ENCODE measurements around the gene PET100. TPM values are rescaled to one million over a fixed set of nuclear protein-coding genes. Genes with fewer than 3 reads are reported as not detected.

PET100 gene
- total RNA-seq, 4 donors from 2014 or later = 5.9 to 59.9 (median 6.5) TPM; not detected in 1

DNA sequence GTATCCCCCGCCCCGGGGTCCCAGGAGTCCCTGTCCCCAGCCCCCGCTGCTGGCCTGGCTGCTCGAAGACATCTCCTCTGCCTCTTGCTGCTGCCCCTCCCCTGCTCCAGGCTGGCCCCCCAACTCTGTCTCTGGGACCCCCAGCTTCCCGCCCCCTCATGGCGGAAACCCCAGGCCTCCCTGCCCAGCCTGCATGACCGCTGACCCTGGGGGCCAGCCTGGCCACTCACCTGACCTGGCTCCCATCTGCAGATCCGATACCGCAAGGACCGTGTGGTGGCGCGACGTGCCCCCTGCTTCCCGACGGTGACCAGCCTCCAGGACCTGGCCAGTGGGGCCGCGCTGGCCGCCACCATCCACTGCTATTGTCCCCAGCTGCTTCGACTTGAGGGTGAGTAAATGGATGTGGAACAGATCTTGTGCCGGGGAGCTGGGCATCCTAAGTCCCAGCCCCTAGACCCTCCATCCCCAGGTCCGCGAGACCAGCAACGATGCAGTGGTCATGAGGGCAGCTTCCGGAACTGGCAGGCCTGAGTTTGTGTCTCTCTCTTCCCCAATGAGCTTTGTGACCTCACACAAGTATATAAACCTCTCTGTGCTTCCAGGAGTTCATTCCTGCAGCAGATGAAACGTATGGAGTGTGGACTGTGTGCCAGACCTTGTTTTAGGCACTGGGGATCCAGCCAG is 21.6 kb upstream of the PET100 start:
- no peak for DNase-seq
- Histone ChIP-seq H3K36me3 (no peaks in the 10 kb centered on the region), H3K9me3 (no peaks in the 10 kb centered on the region), H3K27ac (no peak overlapping the region), H3K27me3 (no peaks in the 10 kb centered on the region), H3K4me3 (no peak overlapping the region), H3K4me1 (no peaks in the 10 kb centered on the region)
- intact Hi-C loops (cut with DNase I; ENCODE audit: low total_unique reads) = no loop called here
- TF ChIP-seq POLR2A (IDR thresholded peaks at IDR 0.05) = no peak
- TF ChIP-seq, protein P1, sequence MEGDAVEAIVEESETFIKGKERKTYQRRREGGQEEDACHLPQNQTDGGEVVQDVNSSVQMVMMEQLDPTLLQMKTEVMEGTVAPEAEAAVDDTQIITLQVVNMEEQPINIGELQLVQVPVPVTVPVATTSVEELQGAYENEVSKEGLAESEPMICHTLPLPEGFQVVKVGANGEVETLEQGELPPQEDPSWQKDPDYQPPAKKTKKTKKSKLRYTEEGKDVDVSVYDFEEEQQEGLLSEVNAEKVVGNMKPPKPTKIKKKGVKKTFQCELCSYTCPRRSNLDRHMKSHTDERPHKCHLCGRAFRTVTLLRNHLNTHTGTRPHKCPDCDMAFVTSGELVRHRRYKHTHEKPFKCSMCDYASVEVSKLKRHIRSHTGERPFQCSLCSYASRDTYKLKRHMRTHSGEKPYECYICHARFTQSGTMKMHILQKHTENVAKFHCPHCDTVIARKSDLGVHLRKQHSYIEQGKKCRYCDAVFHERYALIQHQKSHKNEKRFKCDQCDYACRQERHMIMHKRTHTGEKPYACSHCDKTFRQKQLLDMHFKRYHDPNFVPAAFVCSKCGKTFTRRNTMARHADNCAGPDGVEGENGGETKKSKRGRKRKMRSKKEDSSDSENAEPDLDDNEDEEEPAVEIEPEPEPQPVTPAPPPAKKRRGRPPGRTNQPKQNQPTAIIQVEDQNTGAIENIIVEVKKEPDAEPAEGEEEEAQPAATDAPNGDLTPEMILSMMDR (IDR thresholded peaks at IDR 0.05) = no peak

DNA sequence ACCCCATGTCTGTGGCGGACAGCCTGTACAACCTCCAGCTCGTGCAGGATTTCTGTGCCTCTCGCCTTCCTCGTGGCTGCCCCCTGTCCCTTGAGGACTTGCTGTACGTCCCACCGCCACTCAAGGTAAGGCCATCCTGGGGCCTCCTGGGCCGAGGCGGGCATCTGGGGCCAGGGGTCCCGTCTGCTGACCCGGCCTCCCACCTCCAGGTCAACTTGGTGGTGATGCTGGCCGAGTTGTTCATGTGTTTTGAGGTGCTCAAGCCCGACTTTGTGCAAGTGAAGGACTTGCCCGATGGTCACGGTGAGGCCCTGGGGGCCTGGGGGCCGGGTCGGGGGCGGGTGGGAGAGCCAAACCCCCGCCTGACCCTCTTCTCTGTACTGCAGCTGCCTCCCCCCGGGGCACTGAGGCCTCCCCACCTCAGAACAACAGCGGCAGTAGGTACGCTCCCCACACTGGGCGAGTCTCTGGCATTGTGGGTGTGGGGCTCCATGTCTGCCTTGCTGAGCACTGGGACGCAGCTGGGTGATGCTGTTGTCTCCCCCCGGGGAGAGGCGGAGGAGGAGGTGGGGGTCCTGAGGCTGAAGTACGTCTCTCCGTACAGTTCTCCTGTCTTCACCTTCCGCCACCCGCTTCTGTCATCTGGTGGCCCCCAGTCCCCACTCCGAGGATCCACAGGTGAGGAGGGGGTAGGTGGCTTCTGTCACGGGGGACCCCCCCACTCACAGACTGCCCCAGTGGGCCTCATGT is 18.9 kb upstream of the PET100 start:
- H3K36me3 ChIP-seq = no peaks in the 10 kb centered on the region
- TF ChIP-seq POLR2A (IDR thresholded peaks at IDR 0.05) = no peak
- TF ChIP-seq, protein P1 (IDR thresholded peaks at IDR 0.05) = no peak
- H3K9me3 ChIP-seq = no peaks in the 10 kb centered on the region
- no peaks in the 10 kb centered on the region for H3K4me1 ChIP-seq
- DNase-seq = no peak
- no peak overlapping the region for H3K4me3 ChIP-seq
- no peaks in the 10 kb centered on the region for H3K27me3 ChIP-seq
- intact Hi-C loops (cut with DNase I; ENCODE audit: low total_unique reads) = no loop called here
- H3K27ac ChIP-seq = no peak overlapping the region

DNA sequence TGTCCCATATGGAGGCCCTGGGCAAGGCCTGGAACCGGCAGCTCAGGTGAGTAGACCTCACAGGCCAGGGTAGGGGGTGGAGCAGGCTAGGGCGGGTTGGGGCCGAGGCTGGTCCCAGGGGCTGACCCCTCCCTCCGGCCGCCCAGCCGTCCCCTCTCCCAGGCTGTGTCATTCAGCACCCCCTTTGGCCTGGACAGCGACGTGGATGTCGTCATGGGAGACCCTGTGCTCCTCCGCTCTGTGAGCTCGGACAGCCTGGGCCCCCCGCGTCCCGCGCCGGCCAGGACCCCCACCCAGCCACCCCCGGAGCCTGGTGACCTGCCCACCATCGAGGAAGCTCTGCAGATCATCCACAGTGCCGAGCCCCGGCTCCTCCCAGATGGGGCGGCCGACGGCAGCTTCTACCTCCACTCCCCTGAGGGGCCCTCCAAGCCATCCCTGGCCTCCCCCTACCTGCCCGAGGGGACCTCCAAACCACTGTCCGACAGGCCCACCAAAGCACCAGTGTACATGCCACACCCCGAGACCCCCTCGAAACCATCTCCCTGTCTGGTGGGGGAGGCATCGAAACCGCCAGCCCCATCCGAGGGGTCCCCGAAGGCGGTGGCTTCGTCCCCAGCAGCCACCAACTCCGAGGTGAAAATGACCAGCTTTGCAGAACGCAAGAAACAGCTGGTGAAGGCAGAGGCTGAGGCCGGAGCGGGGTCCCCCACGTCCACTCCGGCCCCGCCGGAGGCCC is 17.9 kb upstream of the PET100 start:
- H3K27me3 ChIP-seq = no peaks in the 10 kb centered on the region
- H3K9me3 ChIP-seq = no peaks in the 10 kb centered on the region
- H3K4me3 ChIP-seq = no peak overlapping the region
- TF ChIP-seq POLR2A (IDR thresholded peaks at IDR 0.05) = no peak
- TF ChIP-seq, protein P1 (IDR thresholded peaks at IDR 0.05) = no peak
- no peaks in the 10 kb centered on the region for H3K36me3 ChIP-seq
- no peak overlapping the region for H3K27ac ChIP-seq
- no peak for DNase-seq
- H3K4me1 ChIP-seq = no peaks in the 10 kb centered on the region
- intact Hi-C loops (cut with DNase I; ENCODE audit: low total_unique reads) = no loop called here

DNA sequence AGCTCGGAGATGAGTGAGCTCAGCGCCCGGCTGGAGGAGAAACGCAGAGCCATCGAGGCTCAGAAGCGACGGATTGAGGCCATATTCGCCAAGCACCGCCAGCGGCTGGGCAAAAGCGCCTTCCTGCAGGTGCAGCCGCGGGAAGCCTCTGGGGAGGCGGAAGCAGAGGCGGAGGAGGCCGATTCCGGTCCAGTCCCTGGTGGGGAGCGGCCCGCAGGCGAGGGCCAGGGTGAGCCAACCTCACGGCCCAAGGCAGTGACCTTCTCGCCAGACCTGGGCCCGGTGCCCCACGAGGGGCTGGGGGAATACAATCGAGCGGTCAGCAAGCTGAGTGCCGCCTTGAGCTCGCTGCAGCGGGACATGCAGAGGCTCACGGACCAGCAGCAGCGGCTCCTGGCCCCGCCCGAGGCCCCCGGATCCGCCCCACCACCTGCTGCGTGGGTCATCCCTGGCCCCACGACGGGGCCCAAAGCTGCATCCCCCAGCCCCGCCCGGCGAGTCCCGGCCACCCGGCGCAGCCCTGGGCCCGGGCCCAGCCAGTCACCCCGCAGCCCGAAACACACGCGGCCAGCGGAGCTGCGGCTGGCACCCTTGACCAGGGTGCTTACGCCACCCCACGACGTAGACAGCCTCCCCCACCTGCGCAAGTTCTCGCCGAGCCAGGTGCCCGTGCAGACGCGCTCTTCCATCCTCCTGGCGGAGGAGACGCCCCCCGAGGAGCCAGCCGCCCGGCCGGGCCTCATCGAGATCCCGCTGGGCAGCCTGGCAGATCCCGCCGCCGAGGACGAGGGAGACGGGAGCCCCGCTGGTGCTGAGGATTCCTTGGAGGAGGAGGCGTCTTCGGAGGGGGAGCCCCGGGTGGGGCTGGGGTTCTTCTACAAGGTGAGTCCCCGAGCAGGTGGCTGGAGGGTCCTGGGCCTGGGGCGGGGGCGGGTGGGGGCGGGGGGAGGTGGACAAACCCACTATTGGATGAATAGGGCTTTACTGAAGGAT is 17.0 kb upstream of the PET100 start:
- Histone ChIP-seq H3K4me1 (no peaks in the 10 kb centered on the region), H3K4me3 (no peak overlapping the region), H3K27ac (no peak overlapping the region), H3K9me3 (no peaks in the 10 kb centered on the region), H3K36me3 (no peaks in the 10 kb centered on the region), H3K27me3 (no peaks in the 10 kb centered on the region)
- intact Hi-C loops (cut with DNase I; ENCODE audit: low total_unique reads) = no loop called here
- DNase-seq = no peak
- no peak for TF ChIP-seq POLR2A (IDR thresholded peaks at IDR 0.05)
- TF ChIP-seq, protein P1 (IDR thresholded peaks at IDR 0.05) = no peak

Measured in uterus (tissue), 4 donors.